Activated CD4-positive, alpha-beta T cell treated with anti-CD3 and anti-CD28 coated beads, Interleukin-10, Interleukin-2, amounts not matched to agents 100 ng/mL and 50 ng/mL, durations not matched to agents 16 hours and 8 hours (primary cell): ENCODE results near the gene TET3.

Experiments used
- DNase-seq: peaks from one replicate; pipeline ENCODE4 v3.0.0-alpha.2; 2020

TET3 gene

DNA sequence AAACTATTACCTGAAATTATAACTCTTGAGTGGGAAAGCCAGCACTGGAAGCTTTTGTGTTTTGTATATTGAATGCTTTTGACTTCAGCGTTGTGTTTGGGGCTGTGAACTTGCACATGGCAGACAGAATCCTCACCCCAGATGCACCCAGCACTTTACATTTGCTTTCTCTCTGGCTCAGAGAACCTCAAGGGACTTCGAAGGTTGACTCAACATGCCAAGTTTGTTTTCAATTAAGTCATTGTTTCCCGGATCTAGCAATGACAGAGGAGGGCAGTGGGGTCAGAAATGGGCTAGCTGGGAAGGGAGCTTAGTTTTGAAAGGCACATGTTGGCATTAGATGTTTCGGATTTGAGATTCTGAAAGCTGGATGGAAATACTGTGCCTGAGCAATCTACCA lies 22.4 kb downstream of the TET3 start:
- DNase-seq = no peak

DNA sequence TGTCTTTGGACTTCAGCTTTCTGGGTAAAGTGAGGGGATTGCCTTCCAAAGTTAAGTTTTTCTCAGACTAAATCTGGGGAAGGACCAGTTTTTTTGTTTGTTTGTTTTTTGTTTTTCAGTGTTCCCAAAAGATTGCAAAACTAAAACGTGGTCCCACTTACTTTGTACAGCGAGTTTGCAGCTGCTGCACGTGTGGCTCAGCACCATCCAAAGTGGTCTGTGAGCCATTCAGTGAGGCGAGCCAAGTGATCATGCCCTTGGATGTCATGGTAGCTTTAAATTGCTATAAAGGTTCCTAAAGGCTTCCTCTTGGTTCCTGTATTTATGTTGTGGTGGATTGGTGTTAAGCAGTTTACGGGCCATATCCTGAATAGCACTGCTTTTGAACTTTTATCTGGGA lies 23.0 kb downstream of the TET3 start:
- DNase-seq = no peak

DNA sequence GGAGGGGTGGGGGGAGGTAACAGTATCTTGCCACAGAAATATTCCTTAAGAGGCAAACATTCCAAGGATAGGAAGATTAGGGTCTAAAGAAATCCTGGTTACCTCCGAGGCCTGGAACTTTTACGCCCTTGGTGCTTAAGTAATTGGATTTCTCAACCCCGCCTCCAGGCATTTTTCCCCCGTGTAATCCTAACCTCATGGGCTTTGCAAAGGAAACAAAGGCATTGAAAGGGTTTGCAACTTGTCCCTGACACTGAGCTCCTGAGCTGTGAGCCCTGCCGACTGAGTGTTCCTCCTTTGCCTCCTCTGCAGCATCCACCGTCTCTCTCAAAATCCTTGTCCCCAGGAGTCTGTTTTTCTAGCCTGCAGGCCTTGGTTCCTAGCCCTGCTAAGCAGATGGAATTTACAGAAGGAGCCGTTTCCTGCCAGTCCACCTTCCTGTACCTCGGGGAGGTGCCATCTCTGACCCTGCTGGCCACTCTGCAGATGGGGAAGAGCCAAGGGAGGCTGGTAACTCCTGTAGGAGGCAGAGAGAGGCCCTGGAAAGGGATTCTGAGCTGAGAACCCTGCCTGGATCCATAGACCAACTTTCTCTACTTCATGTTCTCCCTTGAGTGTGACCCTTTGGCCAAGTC lies 24.2 kb downstream of the TET3 start:
- no peak for DNase-seq

DNA sequence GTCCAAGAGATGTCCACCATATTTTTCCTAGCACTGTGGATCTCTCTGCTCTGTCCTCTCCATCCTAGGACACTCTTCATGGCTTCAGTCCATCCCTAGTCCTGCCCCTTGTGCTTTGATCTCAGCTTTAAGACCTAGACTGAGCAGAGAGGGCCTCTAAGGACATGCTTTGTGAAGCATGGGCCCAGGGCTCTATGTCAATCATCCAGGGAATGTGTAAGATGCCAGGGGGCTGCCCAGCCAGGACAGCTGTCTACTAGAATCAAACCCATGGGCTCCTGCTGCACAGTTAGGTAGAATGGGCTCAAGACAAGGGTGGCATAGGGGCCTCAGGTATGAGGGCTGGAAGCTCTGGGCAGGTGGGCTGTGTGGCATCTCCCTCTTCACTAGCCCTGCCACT lies 24.9 kb downstream of the TET3 start:
- no peak for DNase-seq

DNA sequence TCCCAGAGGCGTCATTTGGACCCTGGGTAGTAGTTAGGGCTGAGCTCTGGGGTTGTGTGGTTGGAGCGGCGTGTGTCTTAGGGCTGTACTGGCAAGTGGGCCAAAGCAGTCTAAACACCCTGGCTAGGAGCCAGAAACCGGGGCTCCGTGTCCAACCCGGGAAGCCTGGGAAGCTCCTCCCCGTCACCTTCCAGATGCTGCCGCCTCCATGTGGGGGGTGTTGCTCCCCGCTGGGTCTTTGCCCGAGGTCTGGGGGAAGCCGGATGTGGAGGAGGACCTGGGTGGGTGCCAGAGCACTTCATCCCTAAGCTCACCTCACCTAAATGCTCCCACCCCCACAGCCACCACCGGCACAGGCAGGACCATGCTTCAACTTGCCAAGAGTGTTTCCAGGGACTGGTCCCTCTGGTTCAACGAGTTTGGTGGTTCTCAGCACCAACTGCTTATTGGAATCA lies 25.4 kb downstream of the TET3 start:
- DNase-seq = no peak

DNA sequence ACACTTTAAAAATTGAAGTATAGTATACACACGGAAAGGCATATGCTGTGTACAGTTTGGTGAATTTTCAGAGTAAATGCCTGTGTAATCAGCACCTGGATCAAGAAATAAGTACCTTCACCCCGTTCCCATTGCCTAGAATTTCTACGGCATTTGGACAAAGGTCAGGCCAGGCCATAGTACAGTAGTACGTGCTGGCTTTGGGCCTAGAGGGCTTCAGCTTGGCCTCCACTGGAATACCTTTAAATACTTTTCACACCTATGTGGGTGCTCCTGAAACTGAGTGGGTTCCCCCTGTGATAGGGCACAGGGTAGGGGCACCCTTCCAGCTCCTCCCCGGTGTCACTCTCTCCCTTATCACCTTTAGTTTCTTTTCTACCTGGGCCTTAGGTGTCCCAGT lies 26.5 kb downstream of the TET3 start:
- no peak for DNase-seq

DNA sequence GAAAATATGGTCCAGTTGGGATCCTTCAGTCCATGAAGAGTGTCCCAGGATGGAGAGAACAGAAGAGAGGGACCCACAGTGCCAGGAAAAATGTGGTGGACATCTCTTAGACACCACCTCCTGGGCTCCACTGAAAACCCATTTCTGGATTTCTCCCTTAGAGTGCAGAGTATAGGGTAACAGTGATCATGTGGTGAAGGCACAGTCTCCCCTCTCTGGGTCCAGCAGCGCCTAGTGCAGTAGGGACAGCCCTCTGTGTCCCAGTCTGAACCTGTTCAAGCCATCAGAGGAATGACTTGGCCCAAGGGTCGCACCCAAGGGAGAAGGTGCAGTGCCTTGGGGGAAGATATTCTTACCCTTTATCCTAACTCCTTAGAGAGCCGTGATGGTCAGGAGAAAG lies 30.1 kb downstream of the TET3 start:
- no peak for DNase-seq

DNA sequence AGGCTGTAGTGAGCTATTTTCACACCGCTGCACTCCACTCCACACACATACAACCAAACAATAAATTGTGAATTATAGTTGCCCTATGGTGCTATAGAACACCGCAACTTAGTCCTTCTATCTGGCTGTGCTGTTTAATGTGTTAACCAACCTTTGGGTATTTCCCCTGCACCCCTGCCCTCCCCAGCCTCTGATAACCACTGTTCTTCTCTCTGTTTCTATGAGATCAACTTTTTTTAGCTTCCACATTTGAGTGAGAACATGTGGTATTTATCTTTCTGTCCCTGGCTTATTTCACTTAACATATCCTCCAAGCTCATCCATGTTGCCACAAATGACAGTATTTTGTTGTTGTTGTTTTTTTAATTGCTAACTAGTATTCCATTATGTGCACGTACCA lies 32.5 kb downstream of the TET3 start:
- no peak for DNase-seq

DNA sequence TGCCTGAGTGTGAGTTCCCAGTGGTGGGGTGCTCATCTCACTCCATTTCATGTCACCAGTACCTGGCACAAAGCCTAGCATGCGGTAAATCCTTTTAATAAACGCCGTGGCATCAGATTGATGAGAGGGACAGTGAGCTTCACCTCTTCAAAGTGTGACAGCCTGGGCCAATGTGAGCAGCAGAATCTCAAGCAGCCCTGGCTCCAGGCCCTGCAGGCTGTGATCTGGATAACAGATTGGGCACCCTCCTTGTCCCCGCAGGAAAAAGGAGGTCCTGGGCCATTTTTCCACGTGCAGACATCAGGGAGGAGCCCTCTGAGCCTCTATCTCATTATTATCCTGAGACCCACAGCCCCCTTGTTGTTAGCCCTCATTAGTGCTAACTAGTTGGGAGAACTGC lies 34.8 kb downstream of the TET3 start:
- no peak for DNase-seq

DNA sequence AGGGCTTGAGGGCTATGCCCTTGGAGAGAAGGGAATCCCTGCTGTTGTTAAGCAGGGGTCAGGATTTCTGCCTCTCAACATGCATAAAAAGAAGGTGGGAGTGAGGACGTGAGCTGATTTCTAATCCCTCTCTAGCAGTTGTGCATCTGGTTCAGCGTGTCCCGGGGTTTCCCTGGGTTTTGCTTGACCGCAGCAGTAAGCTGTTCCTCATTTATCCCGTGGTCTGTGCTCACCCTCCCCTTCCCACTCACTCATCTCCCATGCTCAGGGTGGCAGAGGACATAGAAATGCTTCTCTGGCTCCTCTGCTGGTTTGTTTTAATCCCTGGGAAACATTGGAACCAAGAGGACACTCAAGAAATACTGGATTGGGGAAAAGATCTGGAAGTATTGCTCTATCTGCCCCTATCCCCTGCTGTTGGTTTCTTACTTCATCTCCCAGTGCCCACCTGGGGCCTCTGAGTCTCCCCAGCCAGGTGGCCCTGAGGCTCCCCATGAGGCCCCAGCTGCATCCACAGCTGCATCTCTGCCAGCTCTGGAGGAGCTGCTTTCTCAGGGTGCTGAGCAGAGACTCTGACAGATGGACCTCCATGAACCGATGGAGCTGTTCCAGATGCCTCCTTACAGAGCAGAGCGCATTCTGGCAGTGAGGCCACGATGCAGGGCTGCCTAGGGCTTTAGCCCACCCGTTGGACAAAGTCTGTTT lies 36.1 kb downstream of the TET3 start:
- DNase-seq = no peak

DNA sequence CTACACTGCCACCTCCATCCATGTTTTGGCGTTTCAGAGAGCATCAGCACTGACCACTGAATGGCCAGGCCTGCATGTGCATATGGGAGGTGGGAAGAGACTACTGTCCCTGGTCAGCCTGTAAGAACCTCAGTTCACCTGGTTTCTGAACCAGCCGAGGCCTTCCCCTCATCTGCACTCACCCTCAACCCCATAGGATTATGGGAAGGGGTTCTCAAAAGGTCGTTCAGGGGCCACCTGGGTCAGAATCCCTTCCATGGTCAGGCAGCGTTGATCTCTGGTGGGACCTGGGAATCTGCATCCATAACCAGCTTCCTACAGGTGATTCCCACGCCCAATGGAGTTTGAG lies 36.7 kb downstream of the TET3 start:
- DNase-seq = no peak

DNA sequence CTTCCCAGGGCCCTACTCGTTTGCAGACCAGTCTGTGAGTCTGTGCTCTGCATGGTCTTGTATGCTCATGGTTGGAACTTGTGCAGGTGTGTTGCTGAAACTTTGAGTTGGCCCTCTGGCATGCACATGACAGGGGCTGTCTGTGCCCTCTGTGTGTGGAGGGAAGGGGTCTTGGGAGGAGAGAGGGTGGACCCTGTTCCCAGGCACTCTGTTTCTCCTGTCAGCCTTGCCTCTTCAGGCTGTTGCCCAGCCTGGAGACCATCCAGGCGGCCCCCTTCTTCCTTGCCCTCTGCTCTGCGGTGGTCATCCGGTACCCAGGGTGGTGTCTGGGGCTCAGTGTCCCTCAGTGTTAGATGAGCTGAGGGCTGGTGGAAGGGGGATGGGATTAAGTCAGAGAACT lies 39.5 kb downstream of the TET3 start:
- DNase-seq = no peak

DNA sequence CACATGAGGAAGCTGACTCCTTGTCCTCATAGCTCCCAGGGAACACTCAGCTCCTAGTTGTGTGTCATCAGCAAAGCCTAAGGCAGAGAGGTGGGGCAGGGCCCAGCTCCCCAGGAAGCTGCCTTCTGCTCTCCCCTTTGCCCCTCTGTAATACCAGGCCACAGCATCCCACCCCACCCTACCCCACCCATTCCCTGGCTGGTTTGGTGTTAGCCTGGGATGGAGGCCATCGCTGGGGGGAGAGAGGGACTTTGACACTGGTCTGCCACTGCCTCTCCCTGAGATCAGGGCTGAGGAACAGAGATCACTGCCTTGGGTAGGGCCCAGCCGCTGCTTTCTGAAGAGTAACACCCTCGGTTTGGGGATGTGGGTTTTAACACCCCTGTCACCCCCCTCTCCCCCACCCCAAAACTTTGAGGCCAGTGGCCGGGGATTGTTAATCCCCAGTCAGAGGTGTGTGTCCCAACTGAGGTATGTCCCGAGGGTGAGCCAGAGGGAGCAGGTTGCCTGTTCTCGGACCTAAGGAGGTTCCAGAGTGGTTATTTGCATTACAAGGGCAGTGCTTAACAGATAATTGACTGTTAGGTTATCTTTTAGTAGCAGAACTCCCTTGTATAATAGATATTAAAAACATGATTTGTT lies 41.4 kb downstream of the TET3 start:
- no peak for DNase-seq

DNA sequence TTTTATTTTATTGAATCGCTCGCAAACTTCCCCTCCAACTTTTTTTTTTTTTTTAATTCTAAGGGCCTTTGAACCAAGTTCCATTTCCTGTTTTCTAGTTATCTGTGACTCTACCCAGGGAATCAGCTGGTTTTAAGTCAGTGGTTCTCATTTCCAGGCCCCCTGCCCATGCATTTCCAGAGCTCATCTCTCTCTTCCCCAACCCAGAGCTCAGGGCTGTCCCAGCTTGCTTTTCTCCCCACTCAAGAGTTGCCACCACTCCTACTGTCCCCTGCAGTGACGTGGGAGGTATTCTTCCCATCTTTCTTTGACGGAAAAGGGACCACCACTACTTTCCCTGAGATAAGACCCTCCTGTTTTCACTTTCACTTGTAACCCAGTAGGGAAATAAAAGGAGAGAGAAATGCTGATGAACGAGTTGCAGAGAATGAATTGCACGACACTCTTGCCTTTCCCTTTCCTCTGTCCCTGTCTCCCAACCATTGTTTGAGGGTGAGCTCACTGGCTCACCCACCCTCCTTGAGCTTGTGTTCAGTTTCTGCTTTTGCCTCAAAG lies 42.1 kb downstream of the TET3 start:
- DNase-seq = no peak

DNA sequence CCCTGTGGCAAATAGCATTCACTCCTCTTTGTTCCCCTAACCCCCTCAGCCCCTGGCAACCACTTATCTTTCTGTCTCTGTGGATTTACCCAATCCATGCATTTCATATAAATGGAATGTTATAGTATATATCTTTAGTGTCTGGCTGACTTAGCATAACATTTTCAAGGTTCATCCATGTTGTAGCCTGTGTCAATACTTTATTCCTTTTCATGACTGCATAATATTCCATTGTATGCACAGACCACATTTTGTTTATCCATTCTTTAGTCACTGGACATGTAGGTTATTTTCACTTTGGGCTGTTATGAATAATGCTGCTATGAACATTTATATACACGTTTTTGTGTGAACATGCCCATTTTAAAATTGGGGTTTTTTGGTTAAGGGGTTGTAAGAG lies 42.8 kb downstream of the TET3 start:
- DNase-seq = no peak

DNA sequence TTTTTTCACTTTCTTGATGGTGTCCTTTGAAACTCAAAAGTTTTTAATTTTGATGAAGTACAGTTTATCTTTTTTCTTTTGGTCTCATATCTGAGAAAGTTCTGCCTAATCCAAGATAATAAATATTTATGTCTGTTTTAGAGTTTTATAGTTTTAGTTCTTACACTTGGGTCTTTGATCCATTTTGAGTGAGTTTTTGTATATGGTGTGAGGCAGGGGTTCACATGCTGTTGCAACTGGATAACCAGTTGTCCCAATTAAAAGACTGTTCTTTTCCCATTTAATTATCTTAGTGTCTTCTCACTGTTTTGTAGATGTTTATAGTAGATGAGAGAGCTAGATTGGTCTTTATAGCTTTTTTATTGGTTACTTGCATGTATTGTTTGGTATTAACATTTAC lies 43.6 kb downstream of the TET3 start:
- DNase-seq = no peak

DNA sequence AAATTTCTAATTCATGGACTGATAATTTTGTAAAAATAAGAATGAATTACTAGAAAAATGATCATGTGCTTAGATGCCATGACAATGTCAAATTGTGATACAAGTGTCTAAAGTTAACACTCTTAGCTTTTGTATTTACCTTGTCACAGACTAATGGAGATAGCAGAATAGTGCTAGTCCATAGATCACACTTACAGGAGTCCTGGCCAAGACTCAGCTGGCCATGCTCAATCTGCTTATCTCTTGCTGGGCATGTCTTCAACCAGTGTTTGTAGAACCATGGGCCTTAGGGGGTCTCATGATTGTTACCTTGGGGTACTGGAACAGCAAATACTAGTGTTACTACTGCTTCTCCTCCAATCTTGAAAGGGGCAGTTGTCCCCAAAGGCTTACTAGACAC lies 44.0 kb downstream of the TET3 start:
- DNase-seq = no peak

DNA sequence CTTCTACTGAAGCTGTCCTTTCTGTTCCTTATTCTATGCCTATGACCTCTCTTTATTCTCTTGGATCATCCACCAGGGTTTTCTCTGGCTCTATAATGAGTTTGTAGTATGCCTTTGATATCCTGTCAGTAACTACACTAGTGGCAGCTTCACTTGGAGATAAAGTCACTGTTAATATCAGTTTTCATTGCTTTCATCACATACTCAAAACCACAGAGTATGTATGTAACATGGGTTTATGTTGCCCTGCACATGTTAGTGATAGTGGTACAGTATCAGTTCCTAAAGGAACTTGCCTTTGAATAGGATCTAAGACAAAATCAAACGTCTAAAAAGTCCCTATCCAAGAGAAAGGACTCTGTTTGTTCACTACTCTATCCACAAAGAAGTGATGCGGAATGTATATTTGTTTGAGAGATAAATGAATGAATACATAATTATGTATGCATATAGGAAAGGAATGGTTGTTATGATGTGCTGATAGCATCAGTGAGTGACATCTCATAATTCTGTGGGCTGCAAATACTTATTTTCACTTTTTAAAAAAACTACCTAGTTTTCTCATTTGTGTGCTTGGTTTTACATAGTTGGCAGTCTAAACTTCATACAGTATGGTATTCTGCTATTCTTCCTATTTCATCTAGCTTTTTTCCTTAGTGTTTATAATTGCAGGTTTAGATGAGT lies 45.1 kb downstream of the TET3 start:
- DNase-seq = no peak

DNA sequence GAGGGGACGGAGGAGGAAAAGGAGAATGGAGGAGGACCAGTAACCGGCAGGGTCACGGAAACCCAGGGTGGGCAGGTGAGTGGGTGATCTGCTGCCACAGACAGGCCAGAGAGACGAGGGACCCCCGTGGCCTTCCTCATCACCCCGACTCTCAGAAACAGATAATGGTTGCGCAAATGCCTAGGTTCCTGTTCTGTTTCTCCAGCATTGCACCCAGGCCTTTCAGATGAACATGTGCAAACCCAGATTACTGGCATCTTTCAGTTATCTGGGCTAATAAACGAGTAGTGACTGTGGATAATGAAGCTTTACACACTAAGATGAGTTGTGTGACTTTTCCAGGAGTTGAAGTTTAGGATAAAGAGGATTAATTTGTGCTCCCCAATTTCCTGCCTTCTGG lies 46.5 kb downstream of the TET3 start:
- no peak for DNase-seq

DNA sequence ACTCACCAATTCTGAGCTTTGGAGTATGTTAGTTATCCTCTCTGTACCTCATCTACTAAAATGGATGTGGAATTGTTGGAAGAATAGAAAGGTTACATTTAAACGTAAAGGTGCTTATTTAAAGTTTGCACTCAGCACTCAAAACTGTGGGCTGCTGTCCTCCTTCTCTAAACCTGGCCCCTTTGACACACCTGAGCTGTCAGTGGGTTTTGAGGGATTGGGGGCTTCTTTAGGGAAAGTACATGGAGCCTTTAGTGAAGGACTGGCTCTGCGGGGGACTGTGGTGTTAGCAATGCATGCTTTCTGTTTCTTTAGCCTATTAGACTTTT lies 47.2 kb downstream of the TET3 start:
- no peak for DNase-seq

DNA sequence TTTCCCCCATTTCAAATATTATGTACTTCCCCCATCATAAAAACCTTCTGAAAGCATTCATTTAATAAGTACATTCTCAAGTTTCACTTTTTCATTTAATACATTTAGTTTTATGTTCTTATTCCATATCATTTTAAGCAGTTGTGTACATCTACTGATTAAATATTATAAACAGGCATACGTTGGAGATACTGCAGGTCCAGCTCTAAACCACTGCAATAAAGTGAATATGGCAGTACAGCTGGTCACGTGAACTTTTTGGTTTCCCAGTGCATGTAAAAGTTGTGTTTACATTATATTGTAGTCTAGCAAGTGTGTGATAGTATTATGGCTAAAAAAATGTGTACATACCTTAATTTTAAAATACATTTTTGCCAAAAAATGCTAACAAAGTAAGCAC lies 48.7 kb downstream of the TET3 start:
- no peak for DNase-seq
